GM10266 (cell line): ENCODE measurements around the gene BRIP1.

Source experiments
- DNase-seq: peaks from one replicate; pipeline ENCODE4 v3.0.0; 2012; ENCODE audit errors: extremely low spot score
- TF ChIP-seq, protein P1 (sequence below): IDR thresholded peaks from 2 replicates; pipeline ENCODE4 v1.5.1; 2012; ENCODE audit warnings: mild to moderate bottlenecking, low read depth; ENCODE audit not compliant: control insufficient read depth, insufficient read depth; ENCODE audit errors: missing control alignments

Gene BRIP1

GRCh38 chr17:61817452-61817851, 45.9 kb downstream of the BRIP1 start:
- TF ChIP-seq, protein P1, sequence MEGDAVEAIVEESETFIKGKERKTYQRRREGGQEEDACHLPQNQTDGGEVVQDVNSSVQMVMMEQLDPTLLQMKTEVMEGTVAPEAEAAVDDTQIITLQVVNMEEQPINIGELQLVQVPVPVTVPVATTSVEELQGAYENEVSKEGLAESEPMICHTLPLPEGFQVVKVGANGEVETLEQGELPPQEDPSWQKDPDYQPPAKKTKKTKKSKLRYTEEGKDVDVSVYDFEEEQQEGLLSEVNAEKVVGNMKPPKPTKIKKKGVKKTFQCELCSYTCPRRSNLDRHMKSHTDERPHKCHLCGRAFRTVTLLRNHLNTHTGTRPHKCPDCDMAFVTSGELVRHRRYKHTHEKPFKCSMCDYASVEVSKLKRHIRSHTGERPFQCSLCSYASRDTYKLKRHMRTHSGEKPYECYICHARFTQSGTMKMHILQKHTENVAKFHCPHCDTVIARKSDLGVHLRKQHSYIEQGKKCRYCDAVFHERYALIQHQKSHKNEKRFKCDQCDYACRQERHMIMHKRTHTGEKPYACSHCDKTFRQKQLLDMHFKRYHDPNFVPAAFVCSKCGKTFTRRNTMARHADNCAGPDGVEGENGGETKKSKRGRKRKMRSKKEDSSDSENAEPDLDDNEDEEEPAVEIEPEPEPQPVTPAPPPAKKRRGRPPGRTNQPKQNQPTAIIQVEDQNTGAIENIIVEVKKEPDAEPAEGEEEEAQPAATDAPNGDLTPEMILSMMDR, result no peak

GRCh38 chr17:61816538-61816937, 46.8 kb downstream of the BRIP1 start:
- DNase-seq, result no peak
- TF ChIP-seq, protein P1, result no peak

More at GRCh38 chr17:61817452-61817851, 45.9 kb downstream of the BRIP1 start:
- no peak for DNase-seq

DNA sequence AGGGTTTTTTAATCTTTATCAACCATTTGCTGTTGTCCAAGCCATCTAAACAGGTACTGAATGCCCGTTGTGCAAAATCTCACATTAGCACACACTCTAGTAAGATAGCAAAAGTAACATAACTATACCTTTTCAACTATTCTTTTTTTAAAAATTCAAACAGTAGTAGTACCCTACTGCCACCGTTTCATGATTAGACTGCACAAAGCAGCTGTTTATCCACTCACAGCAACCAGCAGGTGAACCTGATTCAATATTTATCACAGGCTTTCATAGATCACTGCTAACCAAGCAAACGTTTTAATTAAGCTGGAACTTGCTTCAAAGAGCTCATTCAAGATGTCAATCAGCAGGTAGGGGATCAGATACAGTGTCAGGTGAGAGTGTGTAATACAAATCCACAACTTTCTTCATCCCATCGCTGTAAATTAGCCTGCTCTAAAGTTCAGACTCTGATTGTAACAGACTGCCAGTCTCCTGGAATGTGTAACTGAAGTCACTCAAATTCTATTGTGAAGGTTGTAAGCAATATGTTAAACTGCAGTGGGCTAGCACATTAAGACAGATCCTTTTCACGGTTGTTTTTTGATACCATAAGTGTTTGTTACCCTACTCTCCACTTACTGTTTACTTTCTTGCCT, 47.3 kb downstream of the BRIP1 start:
- DNase-seq, result no peak
- TF ChIP-seq, protein P1, result no peak

DNA sequence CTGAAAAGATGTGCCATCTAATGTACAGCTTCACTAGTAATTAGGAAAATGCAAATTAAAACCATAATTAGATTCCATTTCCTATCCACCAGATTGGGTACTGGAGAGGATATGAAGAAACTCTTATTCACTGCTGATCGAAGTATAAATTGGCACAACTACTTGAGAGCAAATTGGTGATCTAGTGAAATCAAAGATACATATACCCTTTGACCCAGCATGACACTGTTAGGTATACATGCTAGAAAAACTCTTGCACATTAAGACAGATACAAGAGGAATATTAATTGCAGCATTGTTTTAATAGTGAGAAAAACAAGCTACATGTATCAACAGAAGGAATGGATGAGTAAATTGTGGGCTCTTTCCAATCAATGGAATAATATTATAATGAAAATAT, 48.8 kb downstream of the BRIP1 start:
- no peak for DNase-seq
- TF ChIP-seq, protein P1, result no peak

DNA sequence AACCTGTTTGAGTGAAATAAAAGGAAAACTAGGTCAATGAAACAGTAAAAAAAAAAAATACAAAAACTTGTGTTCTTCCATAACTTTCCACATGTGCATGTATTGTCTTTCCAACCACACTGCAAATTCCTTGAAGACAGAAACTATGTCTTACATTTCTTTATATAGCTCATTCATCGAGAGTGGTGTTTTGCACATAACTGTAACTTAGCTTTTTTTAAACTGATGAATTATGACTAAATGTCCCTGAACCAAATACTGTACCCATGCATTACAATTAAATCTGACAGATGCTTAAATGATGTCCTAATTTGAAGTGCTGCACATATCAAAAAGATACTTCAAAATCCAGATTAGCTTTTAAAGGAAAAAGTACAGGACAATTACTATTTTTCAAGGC, 50.1 kb downstream of the BRIP1 start:
- TF ChIP-seq, protein P1, result no peak
- no peak for DNase-seq

DNA sequence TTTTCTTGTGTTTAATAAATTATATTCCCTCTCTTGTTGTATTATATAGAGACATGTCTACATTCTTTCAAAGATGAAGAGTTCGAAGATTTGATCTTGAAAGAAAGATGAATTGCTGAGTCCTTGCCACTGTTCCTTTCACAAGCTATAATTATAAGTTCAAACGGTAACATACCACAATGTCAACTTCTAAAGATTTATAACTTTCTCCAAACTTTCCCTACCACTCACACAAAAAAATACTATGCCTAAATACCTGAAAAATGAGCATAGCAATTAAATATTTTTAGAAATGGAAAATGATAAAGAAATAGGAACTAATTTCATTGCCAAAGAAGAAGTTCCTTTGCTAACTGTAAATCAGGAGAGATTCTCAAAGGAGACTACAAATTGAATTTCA, 50.6 kb downstream of the BRIP1 start:
- TF ChIP-seq, protein P1, result no peak
- no peak for DNase-seq

- TF ChIP-seq, protein P1, result no peak
- DNase-seq, result no peak
Observed at GRCh38 chr17:61809816-61810392, 53.4 kb downstream of the BRIP1 start.
